K562 (cell line): ENCODE data around the gene PCAT6. TPM values are rescaled to one million over a fixed set of nuclear protein-coding genes. Genes with fewer than 3 reads are reported as not detected.

Experiments used
- ATAC-seq: fragments of 200-7000 bp; cut with Tn5 transposase; 3 replicates; pipeline ENCODE4 v1.9.1; 2020; ENCODE audit warnings: moderate library complexity
- BruUV-seq: library from RNA; stranded (reverse); fragments of 400-500 nt; replicated peaks from 2 replicates; lab custom pipeline; 2021; lab: Mats Ljungman, UMichigan
- CTCF ChIA-PET: fragments of 300-600 bp; formaldehyde crosslinking; extraction: SDS; loops from one replicate; lab custom pipeline; 2021; ENCODE audit warnings: low intra/inter-chr PET ratio; lab: Yijun Ruan, JAX
- POLR2A ChIA-PET: fragments of 300-600, 350-650 bp; sonication (Branson Sonifier 250); formaldehyde crosslinking; extraction: SDS; loops from one replicate; lab custom pipeline; 2021; ENCODE audit warnings: antibody characterized with exemption, inconsistent platforms; lab: Yijun Ruan, JAX
- DNase-seq, 4 experiments: peaks; one replicate each; pipeline versions ENCODE4 v3.0.0 to v3.0.0-alpha.2; 2011 to 2018; ENCODE audit warnings: low spot score in 3 of 4, mixed read lengths in 3 of 4; ENCODE audit errors: extremely low read depth in 1 of 4
- FAIRE-seq: peaks from 2 replicates; lab custom pipeline; 2011; peaks lifted over from hg19 to GRCh38; lab: Jason Lieb, UNC
- H2AFZ ChIP-seq: 2 replicates; pipeline ENCODE4 v1.6.0; 2011; ENCODE audit warnings: low read depth, low read length, control low read depth, inconsistent platforms
- H3K27ac ChIP-seq: fragments of 200-600 bp; 3 replicates; pipeline ENCODE4 v1.8.0; 2011; ENCODE audit warnings: low read depth, mild to moderate bottlenecking, control low read depth, inconsistent platforms, low read length, moderate library complexity, mixed read lengths; ENCODE audit errors: extremely low read depth
- H3K27me3 ChIP-seq, 2 experiments: fragments of 300-600 bp in 1 of 2; 2 replicates in 1 of 2; 3 replicates in 1 of 2; pipeline versions ENCODE4 v1.6.0 to v1.8.0; 2011; ENCODE audit warnings: inconsistent platforms in 2 of 2, low read length in 2 of 2, mild to moderate bottlenecking in 1 of 2, mixed read lengths in 1 of 2, moderate library complexity in 1 of 2; ENCODE audit not compliant: control insufficient read depth in 2 of 2, insufficient read depth in 2 of 2
- H3K36me3 ChIP-seq: fragments of 300-600 bp; 3 replicates; pipeline ENCODE4 v1.8.0; 2011; ENCODE audit warnings: mild to moderate bottlenecking, low read length, inconsistent platforms; ENCODE audit not compliant: control insufficient read depth, insufficient read depth
- H3K4me1 ChIP-seq, 2 experiments: fragments of 200-600 bp in 1 of 2; replicated peaks in 1 of 2; 2 replicates in 1 of 2; 3 replicates in 1 of 2; pipeline versions ENCODE4 v1.5.1 to v1.8.0; 2011; ENCODE audit warnings: inconsistent platforms in 2 of 2, low read length in 2 of 2, mild to moderate bottlenecking in 1 of 2, mixed read lengths in 1 of 2, moderate library complexity in 1 of 2; ENCODE audit not compliant: control insufficient read depth in 2 of 2, insufficient read depth in 2 of 2
- H3K4me2 ChIP-seq: 2 replicates; pipeline ENCODE4 v1.6.1; 2011; ENCODE audit warnings: low read length, control low read depth, inconsistent platforms, mixed read lengths; ENCODE audit not compliant: insufficient read depth
- H3K4me3 ChIP-seq: fragments of 200-600 bp; sonication (generic), shearing (Covaris generic); 2 replicates; pipeline ENCODE4 v1.5.1; 2016; ENCODE audit warnings: control low read depth, inconsistent platforms
- H3K79me2 ChIP-seq: fragments of 200-600 bp; 3 replicates; pipeline ENCODE4 v1.8.0; 2011; ENCODE audit warnings: low read length, inconsistent platforms; ENCODE audit not compliant: control insufficient read depth, insufficient read depth
- H3K9ac ChIP-seq, 2 experiments: 2 replicates each; pipeline versions ENCODE4 v1.6.0 to v1.6.1; 2011; ENCODE audit warnings: low read depth in 2 of 2, low read length in 2 of 2, control low read depth in 1 of 2, inconsistent platforms in 1 of 2, mild to moderate bottlenecking in 1 of 2, mixed read lengths in 1 of 2; ENCODE audit not compliant: insufficient read depth in 1 of 2
- H3K9me1 ChIP-seq: one replicate; pipeline ENCODE4 v1.6.0; 2011; ENCODE audit warnings: inconsistent platforms, mild to moderate bottlenecking, low read length, moderate library complexity; ENCODE audit not compliant: control insufficient read depth, insufficient read depth
- H3K9me3 ChIP-seq: replicated peaks from 2 replicates; pipeline ENCODE4 v1.5.1; 2011; ENCODE audit warnings: low read depth, low read length, inconsistent platforms; ENCODE audit not compliant: control insufficient read depth, insufficient read depth
- H4K20me1 ChIP-seq: replicated peaks from 2 replicates; pipeline ENCODE4 v1.6.1; 2011; ENCODE audit warnings: low read length, inconsistent platforms, mixed read lengths; ENCODE audit not compliant: control insufficient read depth, insufficient read depth
- ARHGAP35 ChIP-seq: fragments of 450-650 bp; IDR thresholded peaks from 2 replicates; pipeline ENCODE4 v1.6.1; 2018; ENCODE audit not compliant: partially characterized antibody
- BRD4 ChIP-seq: fragments of 200-600 bp; sonication (generic); IDR thresholded peaks from 2 replicates; pipeline ENCODE4 v1.6.1; 2017; ENCODE audit warnings: inconsistent platforms
- CCNT2 ChIP-seq: IDR thresholded peaks from 2 replicates; pipeline ENCODE4 v1.6.1; 2011; ENCODE audit warnings: borderline replicate concordance, low read depth, mild to moderate bottlenecking, moderate library complexity, mixed read lengths, low read length; ENCODE audit not compliant: insufficient read length; ENCODE audit errors: extremely low read depth
- ELF4 ChIP-seq: fragments of 450-650 bp; formaldehyde crosslinking; IDR thresholded peaks from 2 replicates; pipeline ENCODE4 v1.4.0; 2022; ENCODE audit warnings: missing genetic modification characterization
- KDM5B ChIP-seq: fragments of 200-600 bp; sonication (generic); IDR thresholded peaks from 2 replicates; pipeline ENCODE4 v1.6.1; 2012; ENCODE audit warnings: low read depth, mild to moderate bottlenecking, moderate library complexity, low read length, control low read depth, inconsistent platforms; ENCODE audit not compliant: insufficient replicate concordance
- MCM7 ChIP-seq, 2 experiments: fragments of 450-650 bp; IDR thresholded peaks; 2 replicates each; pipeline ENCODE4 v1.6.1; 2016 to 2018
- OTX1 ChIP-seq: fragments of 450-650 bp; formaldehyde crosslinking; IDR thresholded peaks from 2 replicates; pipeline ENCODE4 v1.4.0; 2022; ENCODE audit warnings: mild to moderate bottlenecking
- RFX5 ChIP-seq: IDR thresholded peaks from 2 replicates; pipeline ENCODE4 v1.6.1; 2011; ENCODE audit warnings: low read depth, mild to moderate bottlenecking, improper control_type of control experiment, low read length
- SRF ChIP-seq, 2 experiments: fragments of 250-450, 450-650 bp in 1 of 2; sonication (Bioruptor Pico) in 1 of 2; sonication (generic) in 1 of 2; formaldehyde crosslinking; IDR thresholded peaks; 2 replicates each; pipeline versions ENCODE4 v1.5.0 to v1.5.1; 2020 to 2022; ENCODE audit warnings: mild to moderate bottlenecking in 1 of 2, missing genetic modification reagents in 1 of 2
- SUPT5H ChIP-seq: fragments of 450-650 bp; IDR thresholded peaks from 2 replicates; pipeline ENCODE4 v1.6.1; 2016
- XRCC5 ChIP-seq: fragments of 200-400 bp; formaldehyde crosslinking; IDR thresholded peaks from 2 replicates; pipeline ENCODE4 v1.6.1; 2017; ENCODE audit warnings: low read depth, mild to moderate bottlenecking, low read length
- ZC3H4 ChIP-seq: sonication (generic); formaldehyde crosslinking; IDR thresholded peaks from 2 replicates; pipeline ENCODE4 v1.9.0; 2021; ENCODE audit warnings: missing genetic modification reagents, borderline replicate concordance
- ZKSCAN8 ChIP-seq: fragments of 200-800 bp; sonication (Bioruptor generic); IDR thresholded peaks from 2 replicates; pipeline ENCODE4 v1.6.1; 2016; ENCODE audit warnings: missing genetic modification characterization, missing compliant biosample characterization
- WGBS: fragments of 100-300 bp; shearing (Covaris generic); methylation state at CpG from one replicate; pipeline ENCODE4 v1.1.6; 2016; ENCODE audit warnings: low coverage, mixed read lengths; ENCODE audit not compliant: insufficient coverage; ENCODE audit errors: missing lambda C conversion rate; 5-methylcytosine and 5-hydroxymethylcytosine counted together
- in situ Hi-C: fragments of 300-500 bp; cut with MboI; formaldehyde crosslinking; loops from 4 replicates; pipeline ENCODE4 v1.15.0; 2018; ENCODE audit warnings: inconsistent platforms, mixed read lengths
- intact Hi-C: fragments of 100-400 bp; cut with micrococcal nuclease; formaldehyde crosslinking; loops from 2 replicates; pipeline ENCODE4 v1.14.2; 2022
- polyA plus RNA-seq, 8 experiments: library from polyadenylated mRNA; depleted of rRNA in 4 of 8; stranded (reverse) in 5 of 8; unstranded in 3 of 8; fragments of >200 nt; fragmentation: Nextera tagmentation in 2 of 8; fragmentation: Illumina TruSeq in 1 of 8; extraction: Ambion mirVana in 2 of 8; extraction: Trizol in 1 of 8; gene quantifications; 2 replicates each; pipeline versions ENCODE4 v1.2.1 to v1.2.3, GENCODE V29; 2011 to 2014; ENCODE audit warnings: inconsistent platforms in 1 of 8, missing spikeins in 1 of 8
- total RNA-seq, 7 experiments: library from RNA; depleted of rRNA in 6 of 7; stranded (reverse); fragments of >200 nt in 6 of 7; fragmentation: Illumina TruSeq in 2 of 7; extraction: Trizol in 2 of 7; gene quantifications; 2 replicates each; pipeline versions ENCODE4 v1.2.1 to v1.2.3, GENCODE V29; 2011 to 2021; ENCODE audit warnings: low replicate concordance in 1 of 7
- TF ChIP-seq, protein P1 (sequence below): fragments of 450-650 bp; formaldehyde crosslinking; IDR thresholded peaks from 2 replicates; pipeline ENCODE4 v1.4.0; 2022; ENCODE audit warnings: missing genetic modification characterization
- TF ChIP-seq, protein P2 (sequence below): fragments of 450-650 bp; formaldehyde crosslinking; IDR thresholded peaks from 2 replicates; pipeline ENCODE4 v1.4.0; 2022; ENCODE audit warnings: missing genetic modification characterization
- TF ChIP-seq, protein P3 (sequence below): IDR thresholded peaks from 2 replicates; pipeline ENCODE4 v1.6.1; 2016; ENCODE audit warnings: missing genetic modification characterization, missing compliant biosample characterization
- TF ChIP-seq, protein P4 (sequence below): fragments of 450-650 bp; formaldehyde crosslinking; conservative IDR thresholded peaks from 2 replicates; pipeline ENCODE4 v1.4.0; 2022; ENCODE audit warnings: mild to moderate bottlenecking, missing genetic modification characterization

The PCAT6 gene
- total and polyA plus RNA-seq, 9 of the 15 experiments (the other 6 are each of a cell fraction or from before 2014, with no cell fraction given), result 0.25 to 2.4 (median 0.54) TPM; not detected in 1

DNA sequence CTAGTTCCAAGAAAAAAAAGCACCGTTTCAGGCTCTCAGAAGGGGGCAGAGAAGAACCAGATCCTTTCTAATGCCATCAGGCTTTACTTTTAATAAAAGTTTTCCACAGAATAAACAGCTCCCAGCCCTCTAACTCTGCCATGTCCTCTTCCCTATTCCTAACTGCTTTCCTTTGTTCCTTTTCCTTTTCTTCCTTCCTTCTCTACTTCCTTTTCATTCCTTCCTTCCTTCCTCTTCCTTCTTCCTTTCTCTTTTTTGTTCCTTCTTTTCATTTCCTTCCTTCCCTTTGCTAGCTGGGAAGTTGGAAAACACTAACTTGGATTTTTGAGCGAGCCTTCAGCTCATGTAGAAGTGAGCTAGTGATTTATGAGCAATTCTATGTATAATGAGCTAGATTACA is 48.7 kb upstream of the PCAT6 start:
- no peak for ATAC-seq
- H3K79me2 ChIP-seq, result no peaks in the 10 kb centered on the region

More for the DNA sequence above, 48.7 kb upstream of the PCAT6 start:
- no TSS peak for BruUV-seq
- peaks cover 93% of the 10 kb centered on the region for H3K36me3 ChIP-seq
- TF ChIP-seq XRCC5 (no peak), OTX1 (peak; percentile 64; the same call in 1 of the 2 replicates), ZKSCAN8 (no peak), MCM7 (IDR thresholded peaks at IDR 0.05) (no peak), ZC3H4 (CRISPR knock-in tag) (no peak), CCNT2 (no peak), RFX5 (no peak), SRF (CRISPR knock-in tag; IDR thresholded peaks at IDR 0.05) (no peak), BRD4 (no peak), KDM5B (no peak), ELF4 (0 out of 2 replicates have a peak, but pooled peaks have one; percentile 53), ARHGAP35 (no peak), SUPT5H (0 out of 2 replicates have a peak, but pooled peaks have one; percentile 37)
- TF ChIP-seq, protein P1, sequence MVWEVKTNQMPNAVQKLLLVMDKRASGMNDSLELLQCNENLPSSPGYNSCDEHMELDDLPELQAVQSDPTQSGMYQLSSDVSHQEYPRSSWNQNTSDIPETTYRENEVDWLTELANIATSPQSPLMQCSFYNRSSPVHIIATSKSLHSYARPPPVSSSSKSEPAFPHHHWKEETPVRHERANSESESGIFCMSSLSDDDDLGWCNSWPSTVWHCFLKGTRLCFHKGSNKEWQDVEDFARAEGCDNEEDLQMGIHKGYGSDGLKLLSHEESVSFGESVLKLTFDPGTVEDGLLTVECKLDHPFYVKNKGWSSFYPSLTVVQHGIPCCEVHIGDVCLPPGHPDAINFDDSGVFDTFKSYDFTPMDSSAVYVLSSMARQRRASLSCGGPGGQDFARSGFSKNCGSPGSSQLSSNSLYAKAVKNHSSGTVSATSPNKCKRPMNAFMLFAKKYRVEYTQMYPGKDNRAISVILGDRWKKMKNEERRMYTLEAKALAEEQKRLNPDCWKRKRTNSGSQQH, result peak; percentile 84
- TF ChIP-seq, protein P2, sequence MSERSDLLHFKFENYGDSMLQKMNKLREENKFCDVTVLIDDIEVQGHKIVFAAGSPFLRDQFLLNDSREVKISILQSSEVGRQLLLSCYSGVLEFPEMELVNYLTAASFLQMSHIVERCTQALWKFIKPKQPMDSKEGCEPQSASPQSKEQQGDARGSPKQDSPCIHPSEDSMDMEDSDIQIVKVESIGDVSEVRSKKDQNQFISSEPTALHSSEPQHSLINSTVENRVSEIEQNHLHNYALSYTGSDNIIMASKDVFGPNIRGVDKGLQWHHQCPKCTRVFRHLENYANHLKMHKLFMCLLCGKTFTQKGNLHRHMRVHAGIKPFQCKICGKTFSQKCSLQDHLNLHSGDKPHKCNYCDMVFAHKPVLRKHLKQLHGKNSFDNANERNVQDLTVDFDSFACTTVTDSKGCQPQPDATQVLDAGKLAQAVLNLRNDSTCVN, result peak; percentile 79; the same call in 1 of the 2 replicates
- TF ChIP-seq, protein P3, sequence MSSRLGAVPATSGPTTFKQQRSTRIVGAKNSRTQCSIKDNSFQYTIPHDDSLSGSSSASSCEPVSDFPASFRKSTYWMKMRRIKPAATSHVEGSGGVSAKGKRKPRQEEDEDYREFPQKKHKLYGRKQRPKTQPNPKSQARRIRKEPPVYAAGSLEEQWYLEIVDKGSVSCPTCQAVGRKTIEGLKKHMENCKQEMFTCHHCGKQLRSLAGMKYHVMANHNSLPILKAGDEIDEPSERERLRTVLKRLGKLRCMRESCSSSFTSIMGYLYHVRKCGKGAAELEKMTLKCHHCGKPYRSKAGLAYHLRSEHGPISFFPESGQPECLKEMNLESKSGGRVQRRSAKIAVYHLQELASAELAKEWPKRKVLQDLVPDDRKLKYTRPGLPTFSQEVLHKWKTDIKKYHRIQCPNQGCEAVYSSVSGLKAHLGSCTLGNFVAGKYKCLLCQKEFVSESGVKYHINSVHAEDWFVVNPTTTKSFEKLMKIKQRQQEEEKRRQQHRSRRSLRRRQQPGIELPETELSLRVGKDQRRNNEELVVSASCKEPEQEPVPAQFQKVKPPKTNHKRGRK (tag), result 0 out of 2 replicates have a peak, but pooled peaks have one; percentile 1
- TF ChIP-seq, protein P4, sequence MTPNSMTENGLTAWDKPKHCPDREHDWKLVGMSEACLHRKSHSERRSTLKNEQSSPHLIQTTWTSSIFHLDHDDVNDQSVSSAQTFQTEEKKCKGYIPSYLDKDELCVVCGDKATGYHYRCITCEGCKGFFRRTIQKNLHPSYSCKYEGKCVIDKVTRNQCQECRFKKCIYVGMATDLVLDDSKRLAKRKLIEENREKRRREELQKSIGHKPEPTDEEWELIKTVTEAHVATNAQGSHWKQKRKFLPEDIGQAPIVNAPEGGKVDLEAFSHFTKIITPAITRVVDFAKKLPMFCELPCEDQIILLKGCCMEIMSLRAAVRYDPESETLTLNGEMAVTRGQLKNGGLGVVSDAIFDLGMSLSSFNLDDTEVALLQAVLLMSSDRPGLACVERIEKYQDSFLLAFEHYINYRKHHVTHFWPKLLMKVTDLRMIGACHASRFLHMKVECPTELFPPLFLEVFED (CRISPR knock-in tag), result peak; percentile 65
- intact Hi-C loops (no loop called here), in situ Hi-C loops (no loop called here)
- no peaks in the 10 kb centered on the region for H3K4me1 ChIP-seq
- H2AFZ ChIP-seq, result no peak overlapping the region
- POLR2A ChIA-PET, result interaction anchor here (0.6 to 1.9 kb wide), 4 partner anchors 9 to 14 kb away, joined by 3 to 10 read pairs (median 4); no protein-coding TSS in a partner anchor
- FAIRE-seq, result no peak
- H3K9me1 ChIP-seq, result no peaks in the 10 kb centered on the region
- H3K4me3 ChIP-seq, result no peak overlapping the region
- DNase-seq, result no peak
- no peak overlapping the region for H3K27ac ChIP-seq
- H3K9ac ChIP-seq, result no peak overlapping the region
- 52% methylated on average over 2 of the region's 2 CpGs for WGBS
- H3K4me2 ChIP-seq, result no peak overlapping the region
- H4K20me1 ChIP-seq, result no peaks in the 10 kb centered on the region
- no peaks in the 10 kb centered on the region for H3K27me3 ChIP-seq
- H3K9me3 ChIP-seq, result no peaks in the 10 kb centered on the region
- CTCF ChIA-PET, result no interaction called here
